H1 (cell line): ENCODE results near the gene KRT7. TPM values are rescaled to one million over a fixed set of nuclear protein-coding genes. Genes with fewer than 3 reads are reported as not detected.

Experiments used
- CTCF ChIA-PET: fragments of 300-600 bp; sonication (Branson Sonifier 250); formaldehyde crosslinking; loops from one replicate; lab custom pipeline; 2021; ENCODE audit not compliant: partially characterized antibody; lab: Charles Lee
- POLR2A ChIA-PET: fragments of 300-600 bp; sonication (Branson Sonifier 250); formaldehyde crosslinking; loops from one replicate; lab custom pipeline; 2021; ENCODE audit warnings: inconsistent platforms; ENCODE audit not compliant: partially characterized antibody; lab: Charles Lee
- DNase-seq, 2 experiments: peaks; one replicate each; pipeline versions ENCODE4 v3.0.0 to v3.0.0-alpha.2; 2010 to 2022; ENCODE audit warnings: low spot score in 2 of 2, low read depth in 1 of 2, mixed read lengths in 1 of 2
- FAIRE-seq: peaks from 2 replicates; lab custom pipeline; 2011; peaks lifted over from hg19 to GRCh38; lab: Jason Lieb, UNC
- H2AFZ ChIP-seq: 2 replicates; pipeline ENCODE4 v1.8.1; 2012; ENCODE audit warnings: low read length, inconsistent platforms
- H2AK5ac ChIP-seq: 2 replicates; pipeline ENCODE4 v1.6.1; 2013; ENCODE audit warnings: low read depth, low read length
- H2BK120ac ChIP-seq: replicated peaks from 2 replicates; pipeline ENCODE3; 2013; ENCODE audit warnings: low read depth, low read length, inconsistent platforms
- H2BK12ac ChIP-seq: 2 replicates; pipeline ENCODE4 v1.6.1; 2013; ENCODE audit warnings: low read depth, low read length
- H2BK15ac ChIP-seq: 2 replicates; pipeline ENCODE4 v1.6.1; 2013; ENCODE audit warnings: low read length
- H2BK20ac ChIP-seq: 2 replicates; pipeline ENCODE4 v1.6.1; 2013; ENCODE audit warnings: low read length
- H2BK5ac ChIP-seq: 2 replicates; pipeline ENCODE4 v1.6.1; 2013; ENCODE audit warnings: low read depth, low read length
- H3K14ac ChIP-seq: 2 replicates; pipeline ENCODE4 v1.6.1; 2013; ENCODE audit warnings: inconsistent platforms; ENCODE audit not compliant: insufficient read length
- H3K18ac ChIP-seq: 2 replicates; pipeline ENCODE4 v1.6.1; 2013; ENCODE audit warnings: low read length; ENCODE audit errors: extremely low read depth
- H3K23ac ChIP-seq: 2 replicates; pipeline ENCODE4 v1.6.1; 2013; ENCODE audit warnings: inconsistent platforms; ENCODE audit not compliant: insufficient read length
- H3K23me2 ChIP-seq: 2 replicates; pipeline ENCODE4 v1.6.1; 2013; ENCODE audit warnings: low read depth, low read length
- H3K27ac ChIP-seq: 2 replicates; pipeline ENCODE4 v1.6.1; 2011; ENCODE audit warnings: low read depth, low read length, inconsistent platforms
- H3K27me3 ChIP-seq, 4 experiments: replicated peaks in 1 of 4; 1 replicate in 1 of 4; 2 replicates in 3 of 4; pipeline versions ENCODE4 v1.6.1 to v1.8.1; 2011 to 2013; ENCODE audit warnings: low read length in 3 of 4, mild to moderate bottlenecking in 3 of 4, inconsistent platforms in 2 of 4, mixed read lengths in 2 of 4, moderate library complexity in 1 of 4; ENCODE audit not compliant: control insufficient read depth in 3 of 4, insufficient read depth in 3 of 4; ENCODE audit errors: extremely low read depth in 1 of 4
- H3K36me3 ChIP-seq, 4 experiments: 2 replicates each; pipeline versions ENCODE4 v1.6.1 to v1.8.1; 2011 to 2013; ENCODE audit warnings: mild to moderate bottlenecking in 4 of 4, low read length in 3 of 4, moderate library complexity in 2 of 4, control low read depth in 1 of 4, inconsistent platforms in 1 of 4; ENCODE audit not compliant: insufficient read depth in 4 of 4, control insufficient read depth in 2 of 4
- H3K4ac ChIP-seq: replicated peaks from 2 replicates; pipeline ENCODE3; 2013; ENCODE audit warnings: low read length, low read depth, mixed read lengths, inconsistent platforms; ENCODE audit not compliant: insufficient read length
- H3K4me1 ChIP-seq, 4 experiments: replicated peaks in 1 of 4; 1 replicate in 1 of 4; 2 replicates in 3 of 4; pipeline versions ENCODE4 v1.6.1 to v1.8.1; 2011 to 2013; ENCODE audit warnings: low read length in 3 of 4, inconsistent platforms in 2 of 4, mixed read lengths in 1 of 4; ENCODE audit not compliant: insufficient read depth in 4 of 4, control insufficient read depth in 3 of 4
- H3K4me2 ChIP-seq, 2 experiments: 2 replicates each; pipeline versions ENCODE4 v1.6.1 to v1.8.1; 2011 to 2013; ENCODE audit warnings: low read depth in 2 of 2, low read length in 2 of 2, control low read depth in 1 of 2, inconsistent platforms in 1 of 2, mild to moderate bottlenecking in 1 of 2; ENCODE audit not compliant: insufficient read depth in 1 of 2
- H3K4me3 ChIP-seq, 4 experiments: fragments of 200-600, 300-600 bp in 1 of 4; sonication (generic), shearing (Covaris generic), sonication (Bioruptor Twin) in 1 of 4; 2 replicates each; pipeline versions ENCODE4 v1.5.1 to v1.8.1; 2011 to 2016; ENCODE audit warnings: low read length in 4 of 4, low read depth in 3 of 4, control low read depth in 2 of 4, inconsistent platforms in 2 of 4, mild to moderate bottlenecking in 2 of 4, mixed read lengths in 1 of 4, moderate library complexity in 1 of 4; ENCODE audit not compliant: insufficient read depth in 2 of 4; ENCODE audit errors: extremely low read depth in 1 of 4
- H3K56ac ChIP-seq: replicated peaks from 2 replicates; pipeline ENCODE3; 2013; ENCODE audit warnings: low read depth, mild to moderate bottlenecking, mixed read lengths, low read length, inconsistent platforms; ENCODE audit not compliant: insufficient read length
- H3K79me1 ChIP-seq: 2 replicates; pipeline ENCODE4 v1.6.1; 2013; ENCODE audit warnings: low read depth, low read length, control low read depth
- H3K79me2 ChIP-seq, 2 experiments: 2 replicates each; pipeline versions ENCODE4 v1.6.1 to v1.8.1; 2012 to 2013; ENCODE audit warnings: low read length in 2 of 2, mild to moderate bottlenecking in 2 of 2, inconsistent platforms in 1 of 2; ENCODE audit not compliant: insufficient read depth in 2 of 2, control insufficient read depth in 1 of 2
- H3K9ac ChIP-seq, 4 experiments: replicated peaks in 1 of 4; 1 replicate in 1 of 4; 2 replicates in 3 of 4; pipeline versions ENCODE4 v1.6.1 to v1.8.1; 2011 to 2013; ENCODE audit warnings: low read depth in 3 of 4, low read length in 3 of 4, control low read depth in 2 of 4, mild to moderate bottlenecking in 2 of 4, moderate library complexity in 2 of 4, inconsistent platforms in 1 of 4; ENCODE audit errors: extremely low read depth in 1 of 4
- H3K9me3 ChIP-seq, 2 experiments: 2 replicates each; pipeline versions ENCODE4 v1.6.1 to v1.8.1; 2012 to 2013; ENCODE audit warnings: mild to moderate bottlenecking in 2 of 2, moderate library complexity in 2 of 2, control low read depth in 1 of 2, inconsistent platforms in 1 of 2, low read depth in 1 of 2, low read length in 1 of 2, mixed read lengths in 1 of 2; ENCODE audit not compliant: insufficient read depth in 2 of 2
- H4K20me1 ChIP-seq, 2 experiments: replicated peaks in 1 of 2; 2 replicates each; pipeline versions ENCODE3 to v1.8.1; 2011 to 2013; ENCODE audit warnings: inconsistent platforms in 2 of 2, low read length in 2 of 2, mild to moderate bottlenecking in 1 of 2; ENCODE audit not compliant: insufficient read depth in 2 of 2, control insufficient read depth in 1 of 2
- H4K5ac ChIP-seq: 2 replicates; pipeline ENCODE4 v1.6.1; 2013; ENCODE audit warnings: low read length, low read depth, mixed read lengths, inconsistent platforms; ENCODE audit not compliant: insufficient read length
- H4K8ac ChIP-seq: 2 replicates; pipeline ENCODE4 v1.8.0; 2013; ENCODE audit warnings: mild to moderate bottlenecking, moderate library complexity, low read length, inconsistent platforms; ENCODE audit not compliant: insufficient read depth; ENCODE audit errors: extremely low read depth
- H4K91ac ChIP-seq: replicated peaks from 2 replicates; pipeline ENCODE3; 2013; ENCODE audit warnings: low read length, mixed read lengths, inconsistent platforms; ENCODE audit not compliant: insufficient read length
- EGR1 ChIP-seq: IDR thresholded peaks from 2 replicates; pipeline ENCODE4 v1.6.1; 2011; ENCODE audit warnings: low read depth, low read length, borderline replicate concordance
- EZH2 ChIP-seq: fragments of 200-600 bp; sonication (generic); IDR thresholded peaks from 2 replicates; pipeline ENCODE4 v1.7.1; 2012; ENCODE audit warnings: low read depth, mild to moderate bottlenecking, moderate library complexity, low read length, inconsistent platforms; ENCODE audit not compliant: severe bottlenecking
- KDM1A ChIP-seq: fragments of 200-600, 300-600 bp; sonication (generic); IDR thresholded peaks from 2 replicates; pipeline ENCODE4 v1.7.1; 2016; ENCODE audit warnings: mild to moderate bottlenecking, low read length, borderline replicate concordance
- RNF2 ChIP-seq: fragments of 200-900, 300-1000 bp; sonication (generic); IDR thresholded peaks from 2 replicates; pipeline ENCODE4 v1.7.1; 2016; ENCODE audit warnings: borderline replicate concordance, low read depth, mild to moderate bottlenecking, antibody characterized with exemption, low read length; ENCODE audit not compliant: poor library complexity, severe bottlenecking; ENCODE audit errors: missing control alignments
- TAF1 ChIP-seq: IDR thresholded peaks from 2 replicates; pipeline ENCODE4 v1.6.1; 2011; ENCODE audit warnings: mild to moderate bottlenecking, low read depth, low read length
- ZNF274 ChIP-seq: IDR thresholded peaks from 2 replicates; pipeline ENCODE4 v1.7.0; 2012; ENCODE audit warnings: low read length, borderline replicate concordance; ENCODE audit errors: extremely low read depth
- WGBS, 2 experiments: shearing (Covaris generic) in 1 of 2; methylation state at CpG; one replicate each; pipeline versions ENCODE4 v1.1.6 to v1.1.7; 2013 to 2015; ENCODE audit warnings: low lambda C conversion rate in 2 of 2, mixed read lengths in 2 of 2, inconsistent platforms in 1 of 2, low coverage in 1 of 2, missing lambda C conversion rate in 1 of 2; ENCODE audit not compliant: insufficient replicate concordance in 2 of 2, insufficient coverage in 1 of 2, insufficient read length in 1 of 2; ENCODE audit errors: extremely low coverage in 1 of 2, missing lambda C conversion rate in 1 of 2; 5-methylcytosine and 5-hydroxymethylcytosine counted together
- polyA plus RNA-seq, 7 experiments: library from polyadenylated mRNA; depleted of rRNA in 3 of 7; stranded (reverse) in 5 of 7; unstranded in 2 of 7; fragments of >200 nt in 5 of 7; fragments of 200-250 nt in 2 of 7; gene quantifications; 1 replicate in 5 of 7; 2 replicates in 1 of 7; 4 replicates in 1 of 7; pipeline versions ENCODE4 v1.2.1 to v1.2.3, GENCODE V29; 2011 to 2013; ENCODE audit warnings: missing spikeins in 2 of 7, mixed read lengths in 2 of 7
- total RNA-seq: library from RNA; stranded (reverse); fragmentation: NEBNext Ultra II Directional; extraction: Animal tissue kit (Norgen Biotek cat#: 25700); gene quantifications from 2 replicates; pipeline ENCODE4 v1.2.1, GENCODE V29; 2021
- TF ChIP-seq, protein P1 (sequence below): IDR thresholded peaks from 2 replicates; pipeline ENCODE4 v1.6.1; 2011; ENCODE audit warnings: low read depth, mild to moderate bottlenecking, low read length; ENCODE audit not compliant: insufficient read depth

The KRT7 gene
- total and polyA plus RNA-seq, 2 of the 8 experiments (the other 6 are each of a cell fraction or from before 2014, with no cell fraction given), result 13.2 to 19.0 TPM

DNA sequence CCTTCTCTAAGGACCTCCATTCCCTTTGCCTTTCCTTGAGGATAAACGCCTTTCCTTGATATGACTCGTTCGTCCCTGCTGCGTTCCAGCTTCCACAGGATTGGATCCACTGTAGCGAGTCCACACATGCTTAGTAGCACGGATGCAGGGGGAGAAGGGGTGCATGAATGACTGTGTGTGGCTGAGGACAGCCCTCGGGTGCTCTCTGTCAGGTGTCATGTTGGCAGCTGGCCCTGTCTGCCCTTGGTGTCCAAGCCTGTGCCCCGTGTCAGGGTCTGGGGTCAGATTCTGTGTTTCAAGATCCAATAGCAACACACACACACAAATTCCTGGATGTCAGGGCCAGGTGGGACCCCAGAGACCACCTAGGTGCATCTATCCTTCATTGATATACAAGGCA, 23.7 kb upstream of the KRT7 start:
- 85% methylated on average over 8 of the region's 8 CpGs; no CpG with 5 or more reads in 1 of the 2 experiments for WGBS, 2 experiments
- no peak overlapping the region for H3K56ac ChIP-seq
- no peaks in the 10 kb centered on the region for H3K36me3 ChIP-seq
- no peaks in the 10 kb centered on the region for H3K9me3 ChIP-seq
- H3K27ac ChIP-seq, result no peak overlapping the region
- peaks cover 0 to 2% (median under 1%) of the 10 kb centered on the region in 4 experiments; a peak in 3 of 7 replicates for H3K4me1 ChIP-seq
- H3K27me3 ChIP-seq, result no peaks in the 10 kb centered on the region
- no peaks in the 10 kb centered on the region for H3K79me1 ChIP-seq
- no peak overlapping the region for H4K91ac ChIP-seq
- H4K5ac ChIP-seq, result no peak overlapping the region
- no peak overlapping the region for H3K4me2 ChIP-seq
- POLR2A ChIA-PET, result interaction anchor here (1.6 kb wide), 1 partner anchor 9 kb away, joined by 3 read pairs; no protein-coding TSS in a partner anchor
- H4K8ac ChIP-seq, result no peak overlapping the region
- TF ChIP-seq TAF1 (no peak), ZNF274 (no peak), EZH2 (no peak), EGR1 (no peak), KDM1A (no peak), RNF2 (no peak)
- TF ChIP-seq, protein P1, sequence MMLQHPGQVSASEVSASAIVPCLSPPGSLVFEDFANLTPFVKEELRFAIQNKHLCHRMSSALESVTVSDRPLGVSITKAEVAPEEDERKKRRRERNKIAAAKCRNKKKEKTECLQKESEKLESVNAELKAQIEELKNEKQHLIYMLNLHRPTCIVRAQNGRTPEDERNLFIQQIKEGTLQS, result no peak
- no peak for FAIRE-seq
- H2BK20ac ChIP-seq, result no peak overlapping the region
- 0 out of 2 replicates have a peak overlapping the region, but pooled peaks have one; percentile 6 for H2BK12ac ChIP-seq
- no peaks in the 10 kb centered on the region for H3K23me2 ChIP-seq
- H3K4me3 ChIP-seq, result no peak overlapping the region
- H4K20me1 ChIP-seq, result peaks cover 0 to 1% of the 10 kb centered on the region in 2 experiments
- no peak overlapping the region for H3K4ac ChIP-seq
- no peak overlapping the region for H2BK120ac ChIP-seq
- H3K14ac ChIP-seq, result no peak overlapping the region
- no peak overlapping the region for H2BK5ac ChIP-seq
- CTCF ChIA-PET, result interaction anchor here (1.4 to 13.2 kb wide), 9 partner anchors 12 to 163 kb away, joined by 3 to 146 read pairs (median 15); partner anchors contain the start of gene KRT86
- H3K23ac ChIP-seq, result no peak overlapping the region
- no peak for DNase-seq
- H2AFZ ChIP-seq, result no peak overlapping the region
- H2BK15ac ChIP-seq, result no peak overlapping the region
- H3K79me2 ChIP-seq, result no peaks in the 10 kb centered on the region
- no peak overlapping the region for H2AK5ac ChIP-seq
- H3K18ac ChIP-seq, result no peak overlapping the region
- H3K9ac ChIP-seq, result no peak overlapping the region
